GM18508 (cell line): ENCODE results near the gene LIG1.

Source experiments
- ATAC-seq: cut with Tn5 transposase; IDR thresholded peaks from one replicate; pipeline ENCODE4 v1.9.1; 2021; ENCODE audit warnings: moderate number of reproducible peaks; ENCODE audit not compliant: insufficient read depth, unreplicated experiment

Gene LIG1

DNA sequence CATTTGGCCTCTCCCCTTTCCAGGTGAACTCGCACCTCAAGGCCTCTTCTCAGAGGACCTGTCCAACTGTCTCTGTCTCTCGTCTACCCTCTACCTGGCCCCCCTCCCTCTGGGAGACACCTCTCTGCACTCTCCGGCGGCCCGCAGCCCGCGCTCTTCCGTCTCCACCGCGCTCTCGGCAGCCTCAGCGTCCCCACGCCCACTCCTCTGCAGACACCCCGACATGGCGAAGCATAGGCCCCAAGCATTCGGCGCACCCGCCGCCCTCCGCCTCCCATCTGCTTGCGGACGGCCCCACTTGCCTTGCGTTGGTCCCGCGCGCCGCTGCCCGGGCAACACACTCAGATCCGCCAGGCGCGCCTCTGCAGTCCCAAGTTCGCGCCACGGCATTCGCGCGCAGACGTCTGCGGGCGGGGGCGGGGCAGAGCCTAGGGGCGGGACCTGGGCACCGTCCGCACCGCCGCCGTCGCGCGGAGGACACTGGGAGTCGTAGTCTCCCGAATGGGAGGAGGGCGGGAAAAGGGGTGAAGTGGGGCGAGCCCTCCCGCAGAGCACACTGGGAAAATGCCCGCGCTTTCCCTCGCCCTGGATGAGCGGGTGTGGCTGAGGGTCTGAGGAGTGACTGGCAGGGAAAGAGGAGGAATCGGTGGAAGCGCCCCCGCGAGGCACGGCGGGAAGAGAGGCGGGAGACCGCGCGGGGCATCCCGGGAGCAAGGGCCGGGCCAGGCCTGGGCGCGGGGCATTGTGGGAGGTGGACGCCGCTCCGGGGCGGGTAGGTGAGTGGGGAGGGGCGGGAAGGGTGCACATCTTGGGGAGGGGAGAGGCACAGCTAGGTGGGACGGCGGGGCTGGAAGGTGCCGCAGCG lies at the start of gene LIG1, which contains the start of gene ZSWIM9:
Gene LIG1, minus strand, starts transcription at position 406 of the 865 bp plus-strand sequence. CDS start 4,778 bp downstream, outside the sequence.
Gene ZSWIM9, plus strand, starts transcription at position 742 of the 865 bp plus-strand sequence. CDS start 1,123 bp downstream, outside the sequence.
- no peak for ATAC-seq

DNA sequence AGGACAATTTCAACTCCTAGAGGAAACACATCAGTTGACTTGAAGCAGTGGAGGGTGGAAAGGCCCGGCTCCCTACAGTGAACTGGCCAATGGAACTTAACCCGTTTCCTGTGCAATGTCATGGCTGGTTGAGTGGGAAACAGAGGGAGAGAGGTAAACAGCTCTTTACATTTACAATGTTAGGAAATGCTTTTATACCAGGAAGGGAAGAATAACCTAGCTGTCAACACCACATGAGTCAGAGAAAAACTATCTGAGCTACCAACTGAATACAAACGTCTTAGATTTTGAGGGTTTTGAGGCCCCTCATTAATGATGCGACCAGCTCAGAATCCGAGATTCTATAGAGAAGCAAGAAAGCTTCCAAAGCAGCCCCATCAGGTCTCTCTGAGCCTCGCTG lies 48.9 kb upstream of the LIG1 start:
- ATAC-seq, result no peak

DNA sequence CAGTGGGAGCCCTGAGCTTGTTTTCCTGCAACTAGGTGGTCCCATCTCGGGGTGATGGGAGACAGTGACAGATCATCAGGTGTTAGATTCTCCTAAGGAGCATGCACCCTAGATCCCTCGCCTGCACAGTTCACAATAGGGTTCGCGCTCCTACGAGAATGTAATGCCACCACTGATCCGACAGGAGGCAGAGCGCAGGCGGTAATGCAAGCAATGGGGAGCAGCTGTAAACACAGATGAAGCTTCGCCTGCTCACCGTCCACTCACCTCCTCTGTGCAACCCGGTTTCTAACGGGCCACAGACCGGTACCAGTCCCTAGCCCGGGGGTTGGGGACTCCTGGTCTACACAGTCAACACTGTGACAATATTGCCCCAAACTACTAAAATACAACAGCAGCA lies 46.8 kb upstream of the LIG1 start:
- ATAC-seq, result no peak

GRCh38 chr19:48213959-48214358 lies 43.8 kb upstream of the LIG1 start:
- no peak for ATAC-seq

DNA sequence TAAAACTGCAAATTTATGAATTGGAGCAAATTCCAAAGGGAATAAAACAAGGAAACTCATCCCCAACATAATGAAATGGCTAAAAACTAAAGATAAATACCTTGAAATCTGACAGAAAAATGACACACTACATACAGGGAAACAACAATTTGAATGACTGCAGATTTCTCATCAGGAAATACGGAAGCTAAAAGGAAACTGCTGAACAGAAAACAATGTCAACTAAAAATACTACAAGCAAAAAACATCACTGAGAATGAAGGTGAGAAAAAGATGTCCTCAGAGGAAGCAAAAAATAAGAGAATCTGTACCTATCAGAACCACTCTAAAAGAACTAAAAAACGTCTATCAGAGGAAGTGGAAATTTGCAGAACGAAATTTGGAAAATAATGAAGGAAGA lies 39.9 kb upstream of the LIG1 start:
- no peak for ATAC-seq

GRCh38 chr19:48206397-48207093 lies 36.4 kb upstream of the LIG1 start:
- no peak for ATAC-seq

DNA sequence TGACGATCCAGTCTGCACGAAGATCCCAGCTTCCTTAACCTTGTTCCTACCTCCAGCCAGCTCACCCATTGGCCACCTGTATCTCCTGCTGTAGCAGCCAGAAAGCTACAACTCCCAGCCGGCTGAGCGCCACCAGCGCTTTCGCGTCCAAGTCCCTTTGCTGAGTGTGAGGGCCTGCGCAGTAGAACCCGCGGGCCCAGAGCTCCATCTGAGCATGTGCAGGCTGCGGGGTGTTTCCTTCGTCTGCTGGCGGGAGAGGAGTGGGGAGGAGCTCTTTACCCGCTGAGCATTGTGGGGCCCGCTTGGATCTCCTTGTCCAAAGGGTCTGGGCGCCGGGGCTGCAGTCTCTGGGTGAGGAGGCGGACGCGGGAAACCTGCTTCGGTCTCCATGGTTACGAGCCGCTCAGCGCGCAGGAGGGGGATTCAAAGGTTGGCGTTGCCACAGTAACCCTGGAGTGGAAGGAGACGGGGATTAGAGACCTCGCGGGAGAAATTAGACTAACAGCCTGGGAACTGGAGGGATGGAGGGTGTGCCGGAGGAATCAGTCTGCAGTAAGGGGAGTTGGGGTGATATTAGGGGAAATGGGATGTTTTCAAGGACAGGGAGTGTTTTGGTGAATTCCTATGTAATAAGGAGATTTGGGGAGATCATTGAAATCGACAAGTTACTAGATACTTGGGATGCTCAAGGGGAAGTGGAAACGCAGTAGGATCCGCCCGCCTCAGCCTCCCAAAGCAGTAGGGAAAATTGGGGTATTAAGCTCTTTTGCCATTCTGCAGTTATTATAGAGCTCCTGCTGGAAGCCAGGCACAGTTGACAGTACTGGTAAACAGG lies 33.9 kb upstream of the LIG1 start:
- ATAC-seq, result peak; percentile 55

- ATAC-seq, result no peak
Measured at GRCh38 chr19:48203222-48203793, 33.2 kb upstream of the LIG1 start.

DNA sequence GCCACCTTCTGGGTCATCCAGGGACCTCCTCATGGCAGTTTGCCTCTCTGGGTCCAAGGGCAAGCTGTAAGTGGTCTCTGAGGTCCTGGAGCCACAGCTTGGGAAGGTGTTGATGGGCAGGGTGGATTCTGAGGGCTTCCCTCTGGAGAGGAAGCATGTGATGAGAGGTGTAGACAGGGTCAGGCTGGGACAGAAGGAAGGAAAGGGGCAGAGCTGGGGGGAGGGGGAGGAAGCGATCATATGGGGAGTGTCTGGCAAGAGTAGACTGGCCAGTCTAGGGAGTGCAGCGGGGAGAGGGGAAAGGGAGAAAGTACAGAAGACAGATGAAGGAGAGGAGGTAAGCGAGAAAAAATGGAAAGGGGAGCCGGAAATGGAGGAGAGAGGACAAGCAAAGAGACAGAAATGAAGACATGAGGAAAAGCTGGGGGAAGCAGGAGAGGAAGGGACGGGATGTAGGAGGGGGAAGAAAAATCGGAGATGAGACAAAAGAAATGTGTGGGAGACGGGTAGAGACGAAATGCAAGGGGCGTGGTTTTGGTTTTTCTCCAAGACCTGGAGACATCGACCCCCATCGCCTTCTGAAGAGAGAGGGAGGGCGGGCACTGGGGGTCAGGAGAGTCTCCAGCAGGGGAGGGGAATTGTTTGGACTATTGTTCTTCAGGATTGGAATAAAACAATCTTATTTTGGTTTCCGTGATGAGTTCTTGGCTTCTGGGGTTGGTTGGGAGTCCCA lies 27.0 kb upstream of the LIG1 start:
- no peak for ATAC-seq

DNA sequence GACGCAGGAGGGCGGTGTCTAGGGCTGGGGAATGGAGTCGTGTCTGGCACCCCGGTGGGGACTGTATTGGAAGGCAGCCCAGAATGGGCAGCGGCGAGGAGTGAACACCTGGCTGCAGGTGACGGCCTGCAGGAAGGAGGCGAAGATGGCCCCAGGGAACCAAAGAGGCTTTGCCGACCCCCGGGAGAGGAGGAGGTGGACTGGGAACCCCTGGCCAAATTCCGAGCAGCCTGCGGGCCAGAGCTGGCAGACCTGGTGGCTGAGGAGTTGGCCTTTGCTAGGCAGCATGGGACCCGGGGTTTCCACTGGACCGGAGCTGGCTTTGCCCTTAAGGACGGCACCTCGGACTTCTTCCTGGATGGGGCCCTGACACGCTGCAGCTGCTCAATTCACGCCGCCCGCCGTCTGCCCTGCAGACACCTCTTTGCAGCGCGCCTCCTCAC lies 26.2 kb upstream of the LIG1 start:
- ATAC-seq, result no peak

DNA sequence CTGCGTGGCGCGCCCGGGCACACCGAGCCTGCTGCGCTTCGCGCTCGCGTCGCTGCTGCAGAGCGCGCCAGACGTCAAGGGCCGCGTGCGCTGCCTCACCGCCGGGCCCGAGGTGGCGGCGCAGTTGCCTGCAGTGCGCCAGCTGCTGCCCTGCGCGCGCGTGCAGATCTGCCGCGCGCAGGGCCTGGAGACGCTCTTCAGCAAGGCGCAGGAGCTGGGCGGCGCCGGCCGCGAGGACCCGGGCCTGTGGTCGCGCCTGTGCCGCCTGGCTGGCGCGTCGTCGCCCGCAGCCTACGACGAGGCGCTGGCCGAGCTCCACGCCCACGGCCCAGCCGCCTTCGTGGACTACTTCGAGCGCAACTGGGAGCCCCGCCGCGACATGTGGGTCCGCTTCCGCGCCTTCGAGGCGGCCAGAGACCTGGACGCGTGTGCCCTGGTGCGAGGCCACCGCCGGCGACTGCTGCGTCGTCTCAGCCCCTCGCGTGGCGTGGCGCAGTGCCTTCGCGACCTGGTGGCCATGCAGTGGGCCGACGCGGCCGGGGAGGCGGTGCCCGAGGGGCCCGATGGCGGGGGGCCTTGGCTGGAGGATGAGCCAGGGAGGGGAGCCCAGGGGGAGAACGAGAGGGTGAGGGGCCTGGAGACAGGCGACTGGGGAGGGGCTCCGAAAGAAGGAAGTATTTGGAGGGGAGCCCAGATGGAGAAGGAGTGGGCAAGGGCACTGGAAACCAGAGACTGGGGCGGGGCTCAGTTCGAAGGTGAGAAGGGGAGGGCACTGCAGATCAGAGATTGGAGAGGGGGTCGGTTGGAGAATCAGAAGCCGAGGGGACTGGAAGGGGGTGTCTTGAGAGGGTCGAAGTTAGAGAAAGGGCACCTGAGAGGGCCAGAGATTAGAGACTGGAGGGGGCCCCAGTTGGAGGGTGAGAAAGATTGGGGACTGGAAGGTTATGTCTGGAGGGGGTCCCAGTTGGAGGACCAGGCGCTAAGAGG lies 25.0 kb upstream of the LIG1 start:
- ATAC-seq, result no peak

- no peak for ATAC-seq
Measured at GRCh38 chr19:48194041-48194843, 24.1 kb upstream of the LIG1 start.

- ATAC-seq, result no peak
Measured at GRCh38 chr19:48192750-48193149, 22.6 kb upstream of the LIG1 start.

- ATAC-seq, result no peak
Measured at GRCh38 chr19:48190885-48191284, 20.7 kb upstream of the LIG1 start.

DNA sequence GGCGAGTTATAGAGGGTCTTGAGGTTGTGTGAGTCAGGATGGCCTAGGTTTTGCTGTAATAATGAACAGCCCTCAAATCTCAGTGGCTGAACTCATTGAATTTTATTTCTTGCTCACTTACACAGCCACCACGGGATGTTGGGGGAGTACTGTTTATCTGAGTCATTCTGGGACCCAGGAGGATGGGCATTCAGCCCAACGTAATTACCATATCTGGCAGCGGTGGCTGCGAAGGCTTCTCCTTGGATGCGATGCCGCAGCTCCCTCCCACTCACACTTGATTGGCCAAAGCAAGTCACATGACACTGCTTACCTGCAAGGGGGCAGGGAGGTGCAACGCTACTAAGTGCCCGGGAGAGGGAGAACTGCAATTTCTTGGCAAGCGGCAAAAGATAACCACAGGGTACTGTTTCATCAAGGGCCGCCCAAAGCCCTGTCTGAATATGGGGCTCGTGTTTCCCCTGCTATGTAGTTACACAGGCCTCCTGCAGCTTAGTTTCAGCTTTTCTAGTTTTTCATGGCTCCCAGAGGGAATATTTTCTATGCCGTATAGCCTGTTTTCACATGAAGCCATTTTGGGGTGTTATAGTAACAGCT lies 20.2 kb upstream of the LIG1 start:
- no peak for ATAC-seq

- no peak for ATAC-seq
Measured at GRCh38 chr19:48186541-48186991, 16.4 kb upstream of the LIG1 start.

DNA sequence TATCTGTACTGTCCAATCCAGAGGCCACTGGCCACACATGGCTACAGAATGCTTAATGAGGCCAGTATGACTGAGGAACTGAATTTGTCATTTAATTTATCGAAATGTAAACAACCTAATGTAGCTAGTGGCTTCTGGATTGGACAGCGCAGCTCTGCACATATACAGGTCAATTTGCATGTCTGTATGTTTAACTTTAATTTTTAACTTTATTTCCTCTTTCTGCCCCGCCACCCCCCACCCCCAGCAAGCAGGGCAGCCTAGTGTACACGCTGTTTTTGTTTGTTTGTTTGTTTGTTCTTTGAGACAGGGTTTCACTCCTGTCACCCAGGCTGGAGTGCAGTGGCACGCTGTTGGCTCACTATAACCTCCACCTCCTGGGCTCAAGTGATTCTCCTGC lies 15.9 kb upstream of the LIG1 start:
- no peak for ATAC-seq
